ENCODE results near the gene XDH. TPM values are rescaled to one million over a fixed set of nuclear protein-coding genes. Genes with fewer than 3 reads are reported as not detected.
A peak's percentile ranks its signal among the peaks of the same experiment; 100 is the strongest.

Gene XDH
- total and polyA plus RNA-seq, 4 donors: under 0.01 to 0.06 (median 0.04) TPM

- 100% methylated on average over 2 of the region's 2 CpGs for WGBS (ENCODE audit: insufficient coverage)
- Histone ChIP-seq H3K27ac (ENCODE audit: low read depth, low read length) (no peak overlapping the region), H3K4me3 (ENCODE audit: low read depth, low read length) (no peak overlapping the region), H3K27me3 (ENCODE audit: control insufficient read depth, insufficient read depth, low read length) (no peaks in the 10 kb centered on the region), H3K36me3 (ENCODE audit: control insufficient read depth, insufficient read depth, low read length) (no peaks in the 10 kb centered on the region), H3K9me3 (ENCODE audit: control insufficient read depth, insufficient read depth, low read length) (peaks cover 2% of the 10 kb centered on the region), H3K4me1 (ENCODE audit: control insufficient read depth, insufficient read depth, low read length) (peaks cover 9% of the 10 kb centered on the region)
- no peak for DNase-seq (ENCODE audit: low read depth in 4 of 6, low spot score in 6 of 6)
These were observed 99.8 kb downstream of the XDH start for GRCh38 chr2:31314761-31315160.

GRCh38 chr2:31312898-31313297, 101.6 kb downstream of the XDH start:
- Histone ChIP-seq H3K36me3 (ENCODE audit: control insufficient read depth, insufficient read depth, low read length) (no peaks in the 10 kb centered on the region), H3K27me3 (ENCODE audit: control insufficient read depth, insufficient read depth, low read length) (no peaks in the 10 kb centered on the region)
- WGBS (ENCODE audit: insufficient coverage): 100% methylated on average over 2 of the region's 3 CpGs

GRCh38 chr2:31304816-31305215, 109.7 kb downstream of the XDH start:
- Histone ChIP-seq H3K27ac (ENCODE audit: low read depth, low read length) (no peak overlapping the region), H3K36me3 (ENCODE audit: control insufficient read depth, insufficient read depth, low read length) (no peaks in the 10 kb centered on the region), H3K27me3 (ENCODE audit: control insufficient read depth, insufficient read depth, low read length) (no peaks in the 10 kb centered on the region), H3K9me3 (ENCODE audit: control insufficient read depth, insufficient read depth, low read length) (no peaks in the 10 kb centered on the region), H3K4me1 (ENCODE audit: control insufficient read depth, insufficient read depth, low read length) (peaks cover 3% of the 10 kb centered on the region), H3K4me3 (ENCODE audit: low read depth, low read length) (no peak overlapping the region)
- no peak for DNase-seq (ENCODE audit: low read depth in 4 of 6, low spot score in 6 of 6)
- 100% methylated on average over 1 of the region's 2 CpGs for WGBS (ENCODE audit: insufficient coverage)

More at GRCh38 chr2:31312898-31313297, 101.6 kb downstream of the XDH start:
- Histone ChIP-seq H3K4me1 (ENCODE audit: control insufficient read depth, insufficient read depth, low read length) (no peaks in the 10 kb centered on the region), H3K9me3 (ENCODE audit: control insufficient read depth, insufficient read depth, low read length) (peaks cover 2% of the 10 kb centered on the region), H3K27ac (ENCODE audit: low read depth, low read length) (no peak overlapping the region), H3K4me3 (ENCODE audit: low read depth, low read length) (no peak overlapping the region)
- DNase-seq (ENCODE audit: low read depth in 4 of 6, low spot score in 6 of 6): no peak

- H3K4me1 ChIP-seq (ENCODE audit: control insufficient read depth, insufficient read depth, low read length): peaks cover 3% of the 10 kb centered on the region
- no peak overlapping the region for H3K4me3 ChIP-seq (ENCODE audit: low read depth, low read length)
- 68% methylated on average over 7 of the region's 9 CpGs for WGBS (ENCODE audit: insufficient coverage)
- H3K27ac ChIP-seq (ENCODE audit: low read depth, low read length): no peak overlapping the region
- H3K36me3 ChIP-seq (ENCODE audit: control insufficient read depth, insufficient read depth, low read length): no peaks in the 10 kb centered on the region
- H3K27me3 ChIP-seq (ENCODE audit: control insufficient read depth, insufficient read depth, low read length): no peaks in the 10 kb centered on the region
- no peaks in the 10 kb centered on the region for H3K9me3 ChIP-seq (ENCODE audit: control insufficient read depth, insufficient read depth, low read length)
- peak in 1 of 6 donors; percentile 31 for DNase-seq (ENCODE audit: low read depth in 4 of 6, low spot score in 6 of 6)
These were observed 111.5 kb downstream of the XDH start for GRCh38 chr2:31302940-31303563.

- H3K36me3 ChIP-seq (ENCODE audit: control insufficient read depth, insufficient read depth, low read length): no peaks in the 10 kb centered on the region
- peaks cover 3% of the 10 kb centered on the region for H3K4me1 ChIP-seq (ENCODE audit: control insufficient read depth, insufficient read depth, low read length)
- H3K4me3 ChIP-seq (ENCODE audit: low read depth, low read length): no peak overlapping the region
- DNase-seq (ENCODE audit: low read depth in 4 of 6, low spot score in 6 of 6): no peak
- no peak overlapping the region for H3K27ac ChIP-seq (ENCODE audit: low read depth, low read length)
- no peaks in the 10 kb centered on the region for H3K27me3 ChIP-seq (ENCODE audit: control insufficient read depth, insufficient read depth, low read length)
- H3K9me3 ChIP-seq (ENCODE audit: control insufficient read depth, insufficient read depth, low read length): no peaks in the 10 kb centered on the region
These were observed 114.2 kb downstream of the XDH start for GRCh38 chr2:31300309-31300708.

- Histone ChIP-seq H3K27me3 (ENCODE audit: control insufficient read depth, insufficient read depth, low read length) (no peaks in the 10 kb centered on the region), H3K9me3 (ENCODE audit: control insufficient read depth, insufficient read depth, low read length) (no peaks in the 10 kb centered on the region), H3K27ac (ENCODE audit: low read depth, low read length) (no peak overlapping the region), H3K36me3 (ENCODE audit: control insufficient read depth, insufficient read depth, low read length) (no peaks in the 10 kb centered on the region), H3K4me1 (ENCODE audit: control insufficient read depth, insufficient read depth, low read length) (peaks cover 3% of the 10 kb centered on the region), H3K4me3 (ENCODE audit: low read depth, low read length) (no peak overlapping the region)
- no CpG with 5 or more reads among the region's 4 CpGs for WGBS (ENCODE audit: insufficient coverage)
- DNase-seq (ENCODE audit: low read depth in 4 of 6, low spot score in 6 of 6): no peak
These were observed 115.0 kb downstream of the XDH start for GRCh38 chr2:31299547-31299946.

- H3K9me3 ChIP-seq (ENCODE audit: control insufficient read depth, insufficient read depth, low read length): no peaks in the 10 kb centered on the region
- no peaks in the 10 kb centered on the region for H3K36me3 ChIP-seq (ENCODE audit: control insufficient read depth, insufficient read depth, low read length)
- H3K27ac ChIP-seq (ENCODE audit: low read depth, low read length): no peak overlapping the region
- WGBS (ENCODE audit: insufficient coverage): 75% methylated on average over 1 of the region's 1 CpG
- H3K4me1 ChIP-seq (ENCODE audit: control insufficient read depth, insufficient read depth, low read length): no peaks in the 10 kb centered on the region
- no peak overlapping the region for H3K4me3 ChIP-seq (ENCODE audit: low read depth, low read length)
- DNase-seq (ENCODE audit: low read depth in 4 of 6, low spot score in 6 of 6): no peak
- H3K27me3 ChIP-seq (ENCODE audit: control insufficient read depth, insufficient read depth, low read length): no peaks in the 10 kb centered on the region
These were observed 116.8 kb downstream of the XDH start for GRCh38 chr2:31297751-31298150.

GRCh38 chr2:31296641-31297287, 117.8 kb downstream of the XDH start:
- H3K36me3 ChIP-seq (ENCODE audit: control insufficient read depth, insufficient read depth, low read length): no peaks in the 10 kb centered on the region
- H3K4me3 ChIP-seq (ENCODE audit: low read depth, low read length): no peak overlapping the region
- no peaks in the 10 kb centered on the region for H3K27me3 ChIP-seq (ENCODE audit: control insufficient read depth, insufficient read depth, low read length)
- H3K9me3 ChIP-seq (ENCODE audit: control insufficient read depth, insufficient read depth, low read length): no peaks in the 10 kb centered on the region
- 78% methylated on average over 3 of the region's 8 CpGs for WGBS (ENCODE audit: insufficient coverage)
- H3K27ac ChIP-seq (ENCODE audit: low read depth, low read length): no peak overlapping the region
- no peaks in the 10 kb centered on the region for H3K4me1 ChIP-seq (ENCODE audit: control insufficient read depth, insufficient read depth, low read length)
- no peak for DNase-seq (ENCODE audit: low read depth in 4 of 6, low spot score in 6 of 6)

- Histone ChIP-seq H3K36me3 (ENCODE audit: control insufficient read depth, insufficient read depth, low read length) (no peaks in the 10 kb centered on the region), H3K9me3 (ENCODE audit: control insufficient read depth, insufficient read depth, low read length) (no peaks in the 10 kb centered on the region), H3K4me3 (ENCODE audit: low read depth, low read length) (no peak overlapping the region), H3K27me3 (ENCODE audit: control insufficient read depth, insufficient read depth, low read length) (no peaks in the 10 kb centered on the region), H3K4me1 (ENCODE audit: control insufficient read depth, insufficient read depth, low read length) (no peaks in the 10 kb centered on the region), H3K27ac (ENCODE audit: low read depth, low read length) (no peak overlapping the region)
- WGBS (ENCODE audit: insufficient coverage): 100% methylated on average over 1 of the region's 1 CpG
- DNase-seq (ENCODE audit: low read depth in 4 of 6, low spot score in 6 of 6): no peak
These were observed 120.3 kb downstream of the XDH start for GRCh38 chr2:31294196-31294595.

- no peaks in the 10 kb centered on the region for H3K9me3 ChIP-seq (ENCODE audit: control insufficient read depth, insufficient read depth, low read length)
- no peaks in the 10 kb centered on the region for H3K36me3 ChIP-seq (ENCODE audit: control insufficient read depth, insufficient read depth, low read length)
- H3K27ac ChIP-seq (ENCODE audit: low read depth, low read length): no peak overlapping the region
- no peaks in the 10 kb centered on the region for H3K4me1 ChIP-seq (ENCODE audit: control insufficient read depth, insufficient read depth, low read length)
- WGBS (ENCODE audit: insufficient coverage): 80% methylated on average over 1 of the region's 2 CpGs
- no peaks in the 10 kb centered on the region for H3K27me3 ChIP-seq (ENCODE audit: control insufficient read depth, insufficient read depth, low read length)
- no peak for DNase-seq (ENCODE audit: low read depth in 4 of 6, low spot score in 6 of 6)
- H3K4me3 ChIP-seq (ENCODE audit: low read depth, low read length): no peak overlapping the region
These were observed 126.9 kb downstream of the XDH start for GRCh38 chr2:31287654-31288053.
